Left lung (tissue), 14 donors: ENCODE data around the gene MEOX1. TPM values are rescaled to one million over a fixed set of nuclear protein-coding genes. Genes with fewer than 3 reads are reported as not detected.
A peak's percentile ranks its signal among the peaks of the same experiment; 100 is the strongest.

Experiments
- ATAC-seq: fragments of 200-7000 bp; cut with Tn5 transposase; one replicate; pipeline ENCODE4 v1.9.1; 2020; ENCODE audit warnings: moderate library complexity
- DNase-seq, 4 donors: peaks; one replicate each; pipeline ENCODE4 v3.0.0-alpha.2; 2013 to 2020
- H3K27ac ChIP-seq, 2 donors: fragments of 200-600 bp; sonication (generic) in 1 of 2; one replicate each; pipeline versions ENCODE4 v1.5.0 to v1.8.0; 2020 to 2021
- H3K27me3 ChIP-seq, 2 donors: fragments of 200-600 bp; sonication (generic) in 1 of 2; one replicate each; pipeline versions ENCODE4 v1.5.0 to v1.8.0; 2020 to 2021
- H3K36me3 ChIP-seq, 2 donors: fragments of 200-600 bp; sonication (generic) in 1 of 2; one replicate each; pipeline versions ENCODE4 v1.5.0 to v1.8.0; 2020 to 2021
- H3K4me1 ChIP-seq, 2 donors: fragments of 200-600 bp; one replicate each; pipeline ENCODE4 v1.8.0; 2021
- H3K4me3 ChIP-seq, 2 donors: fragments of 200-600 bp; sonication (generic) in 1 of 2; one replicate each; pipeline versions ENCODE4 v1.5.0 to v1.8.0; 2020 to 2021; ENCODE audit warnings: mild to moderate bottlenecking in 1 of 2
- H3K9me3 ChIP-seq, 2 donors: fragments of 200-600 bp; sonication (generic) in 1 of 2; one replicate each; pipeline versions ENCODE4 v1.5.0 to v1.8.0; 2020 to 2021
- intact Hi-C, 2 donors: fragments of 100-400 bp; cut with DNase I; formaldehyde crosslinking; loops; one replicate each; pipeline versions ENCODE4 v1.11.2 to v1.14.2; 2022
- long read RNA-seq, 12 donors: library from polyadenylated mRNA in 2 of 12; unstranded in 2 of 12; transcript quantifications; one replicate each; pipeline ENCODE4 v2.0.0 and lab custom pipeline, GENCODE V29; 2019 to 2026
- polyA plus RNA-seq, 6 donors: library from polyadenylated mRNA; unstranded; fragments of 120-200 nt; gene quantifications; one replicate each; pipeline ENCODE4 v1.2.1, GENCODE V29; 2013; ENCODE audit not compliant: insufficient read length in 6 of 6
- total RNA-seq, 2 donors: library from RNA; stranded (reverse); fragmentation: NEBNext Ultra II Directional; extraction: Animal tissue kit (Norgen Biotek cat#: 25700); gene quantifications; one replicate each; pipeline ENCODE4 v1.2.1, GENCODE V29; 2021
- TF ChIP-seq, protein P1 (sequence below), 2 donors: fragments of 200-600 bp; sonication (generic) in 1 of 2; IDR thresholded peaks; one replicate each; pipeline versions ENCODE4 v1.5.0 to v1.8.0; 2021; ENCODE audit warnings: antibody characterized with exemption in 2 of 2
- donor health status: DM: no; HTN: yes; CAD: no.
- donor health status: DM: no; HTN: no; CAD: no.

The MEOX1 gene
- total RNA-seq (1 to 10 TPM in 1 of 2 donors, under 1 TPM in 1; 0.29 to 1.5 TPM), polyA plus RNA-seq (under 1 TPM; 0.30 to 0.43 (median 0.36) TPM)
- long read RNA-seq, donor 1, partial matches to known transcripts = 0 of 1 reads
- long read RNA-seq, donor 1, other reads (novel, unspliced or antisense) = 0 of 1 reads
- long read RNA-seq, donor 2 = 0 reads
- long read RNA-seq, donor 3 = 0 reads
- long read RNA-seq, donor 4 = 0 reads
- long read RNA-seq, donor 5 = 0 reads
- long read RNA-seq, donor 6 = 0 reads
- long read RNA-seq, donor 7 = 0 reads
- long read RNA-seq, donor 8, partial matches to known transcripts = 0 of 1 reads
- long read RNA-seq, donor 8, other reads (novel, unspliced or antisense) = 0 of 1 reads
- long read RNA-seq, donor 9 = 0 reads
- long read RNA-seq, donor 10 = 0 reads
- long read RNA-seq, donor 11 = 0 reads
- long read RNA-seq, donor 12 = 0 reads

DNA sequence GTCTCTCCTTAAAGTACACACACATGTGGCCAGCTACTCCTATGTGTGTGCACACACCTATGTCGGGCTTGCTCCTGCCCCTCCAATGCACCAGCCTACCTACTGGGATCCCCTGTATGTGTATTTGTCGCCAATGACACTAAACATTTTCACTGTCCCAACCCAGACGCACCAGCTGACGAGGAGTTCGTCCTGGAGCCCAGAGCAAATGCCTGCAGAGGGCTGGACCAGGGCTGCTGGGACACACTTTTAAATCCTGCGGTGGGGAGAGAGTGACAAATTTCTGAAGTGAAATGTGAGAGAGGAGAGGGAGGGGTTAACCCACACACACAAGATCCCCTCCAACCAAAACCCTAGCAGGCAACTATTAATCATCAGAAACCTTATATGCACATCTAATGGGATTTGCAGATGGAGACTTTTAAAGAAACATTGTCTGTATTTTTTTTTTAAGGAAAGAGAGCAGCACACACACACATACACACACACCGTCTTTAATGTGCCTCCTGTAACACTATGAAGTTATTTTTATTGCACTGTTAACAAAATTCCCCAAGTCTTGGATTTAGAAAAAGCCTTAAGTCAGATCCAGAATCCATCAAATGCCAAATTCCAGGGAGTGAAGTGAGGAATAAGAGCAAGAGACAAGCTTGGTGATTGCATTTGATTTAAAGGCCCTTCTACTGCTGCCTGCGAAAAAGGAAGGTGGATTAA is at the start of gene MEOX1:
Gene MEOX1 (minus strand): TSS at position 224 of the 714 bp plus-strand sequence. CDS start 388 bp downstream, outside the sequence.
- TF ChIP-seq, protein P1, sequence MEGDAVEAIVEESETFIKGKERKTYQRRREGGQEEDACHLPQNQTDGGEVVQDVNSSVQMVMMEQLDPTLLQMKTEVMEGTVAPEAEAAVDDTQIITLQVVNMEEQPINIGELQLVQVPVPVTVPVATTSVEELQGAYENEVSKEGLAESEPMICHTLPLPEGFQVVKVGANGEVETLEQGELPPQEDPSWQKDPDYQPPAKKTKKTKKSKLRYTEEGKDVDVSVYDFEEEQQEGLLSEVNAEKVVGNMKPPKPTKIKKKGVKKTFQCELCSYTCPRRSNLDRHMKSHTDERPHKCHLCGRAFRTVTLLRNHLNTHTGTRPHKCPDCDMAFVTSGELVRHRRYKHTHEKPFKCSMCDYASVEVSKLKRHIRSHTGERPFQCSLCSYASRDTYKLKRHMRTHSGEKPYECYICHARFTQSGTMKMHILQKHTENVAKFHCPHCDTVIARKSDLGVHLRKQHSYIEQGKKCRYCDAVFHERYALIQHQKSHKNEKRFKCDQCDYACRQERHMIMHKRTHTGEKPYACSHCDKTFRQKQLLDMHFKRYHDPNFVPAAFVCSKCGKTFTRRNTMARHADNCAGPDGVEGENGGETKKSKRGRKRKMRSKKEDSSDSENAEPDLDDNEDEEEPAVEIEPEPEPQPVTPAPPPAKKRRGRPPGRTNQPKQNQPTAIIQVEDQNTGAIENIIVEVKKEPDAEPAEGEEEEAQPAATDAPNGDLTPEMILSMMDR (IDR thresholded peaks at IDR 0.05) = no peak
- Histone ChIP-seq H3K27me3 (peaks cover 0 to 6% of the 10 kb centered on the region in 2 donors), H3K36me3 (no peaks in the 10 kb centered on the region), H3K4me3 (no peak within 1 kb of the TSS), H3K4me1 (no peaks in the 10 kb centered on the region), H3K9me3 (no peaks in the 10 kb centered on the region), H3K27ac (no peak within 1 kb of the TSS)
- DNase-seq (peak in 2 of 4 donors; percentile 20 to 45), ATAC-seq (no peak)
- intact Hi-C loops = no loop called here

DNA sequence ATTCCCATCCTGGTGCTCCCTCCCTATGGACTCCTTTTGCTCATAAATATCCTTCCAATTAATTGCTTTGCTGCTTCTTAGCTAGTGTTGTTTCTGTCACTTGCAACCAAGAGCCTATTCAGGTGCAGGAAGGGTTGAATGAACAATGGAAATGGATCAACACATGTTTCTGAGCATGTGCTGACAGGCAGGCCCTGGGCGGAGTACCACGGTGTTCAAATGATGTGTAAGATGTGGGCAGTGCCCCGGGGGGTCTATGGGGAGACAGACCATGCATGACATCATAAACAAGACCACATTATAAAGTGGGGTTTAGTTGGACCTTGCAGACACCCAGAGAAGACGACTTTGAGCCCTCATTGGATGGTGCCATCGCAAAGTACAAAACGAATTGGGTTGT is 48.4 kb upstream of the MEOX1 start:
- DNase-seq (no peak), ATAC-seq (no peak)
- peaks cover 4 to 23% of the 10 kb centered on the region in 2 donors for H3K4me1 ChIP-seq
- H3K36me3 ChIP-seq = no peaks in the 10 kb centered on the region
- H3K9me3 ChIP-seq = no peaks in the 10 kb centered on the region
- TF ChIP-seq, protein P1 (IDR thresholded peaks at IDR 0.05) = no peak
- intact Hi-C loops = no loop called here
- H3K27me3 ChIP-seq = peaks cover 0 to 46% of the 10 kb centered on the region in 2 donors
- no peak overlapping the region for H3K27ac ChIP-seq
- no peak overlapping the region for H3K4me3 ChIP-seq

DNA sequence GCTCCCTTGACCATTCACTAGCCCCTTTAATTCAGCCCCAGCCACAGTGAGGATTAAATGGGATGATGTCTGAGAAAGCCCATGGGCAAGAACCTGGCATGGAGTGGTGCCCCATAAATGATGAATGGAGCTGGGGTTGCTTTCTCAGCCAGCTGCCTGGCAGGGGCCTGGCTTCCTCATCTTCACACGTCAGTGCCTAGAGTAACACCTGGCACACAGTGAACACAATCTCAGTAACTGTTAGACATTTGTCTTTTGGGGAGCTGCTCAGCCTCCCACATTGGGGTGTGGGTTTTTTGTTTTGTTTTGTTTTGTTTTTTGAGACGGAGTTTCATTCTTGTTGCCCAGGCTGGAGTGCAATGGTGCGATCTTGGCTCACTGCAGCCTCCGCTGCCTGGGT is 47.5 kb upstream of the MEOX1 start:
- no peak overlapping the region for H3K27ac ChIP-seq
- no peak for ATAC-seq

DNA sequence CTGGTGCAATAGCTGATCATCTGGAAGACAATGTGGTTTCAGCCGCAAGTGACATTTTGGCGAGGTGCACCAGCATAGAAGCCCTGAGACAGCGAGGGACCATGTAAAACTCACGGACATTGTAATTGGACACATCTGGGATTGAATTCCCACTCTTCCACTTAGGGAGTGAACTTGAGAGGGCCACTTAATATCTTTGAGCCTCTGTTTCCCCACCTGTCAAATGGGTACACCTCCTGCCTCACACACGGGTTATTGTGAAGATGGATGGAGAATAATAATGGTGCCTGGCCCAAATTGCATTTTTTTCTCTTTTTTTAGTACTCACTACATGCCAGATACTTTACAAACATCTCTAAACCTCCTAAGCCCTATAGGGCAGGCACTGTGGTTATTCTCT is 45.5 kb upstream of the MEOX1 start:
- DNase-seq = no peak
- peaks cover 0 to 17% of the 10 kb centered on the region in 2 donors for H3K27me3 ChIP-seq
- H3K4me1 ChIP-seq = no peaks in the 10 kb centered on the region
- ATAC-seq = no peak
- no peaks in the 10 kb centered on the region for H3K9me3 ChIP-seq
- TF ChIP-seq, protein P1 (IDR thresholded peaks at IDR 0.05) = no peak
- no peak overlapping the region for H3K4me3 ChIP-seq
- H3K27ac ChIP-seq = no peak overlapping the region
- no peaks in the 10 kb centered on the region for H3K36me3 ChIP-seq
- intact Hi-C loops = no loop called here

More for the DNA sequence above, 47.5 kb upstream of the MEOX1 start:
- Histone ChIP-seq H3K27me3 (peaks cover 0 to 37% of the 10 kb centered on the region in 2 donors), H3K4me1 (peaks cover 3 to 17% of the 10 kb centered on the region in 2 donors), H3K36me3 (no peaks in the 10 kb centered on the region), H3K4me3 (no peak overlapping the region), H3K9me3 (no peaks in the 10 kb centered on the region)
- TF ChIP-seq, protein P1 (IDR thresholded peaks at IDR 0.05) = no peak
- intact Hi-C loops = no loop called here
- DNase-seq = no peak

DNA sequence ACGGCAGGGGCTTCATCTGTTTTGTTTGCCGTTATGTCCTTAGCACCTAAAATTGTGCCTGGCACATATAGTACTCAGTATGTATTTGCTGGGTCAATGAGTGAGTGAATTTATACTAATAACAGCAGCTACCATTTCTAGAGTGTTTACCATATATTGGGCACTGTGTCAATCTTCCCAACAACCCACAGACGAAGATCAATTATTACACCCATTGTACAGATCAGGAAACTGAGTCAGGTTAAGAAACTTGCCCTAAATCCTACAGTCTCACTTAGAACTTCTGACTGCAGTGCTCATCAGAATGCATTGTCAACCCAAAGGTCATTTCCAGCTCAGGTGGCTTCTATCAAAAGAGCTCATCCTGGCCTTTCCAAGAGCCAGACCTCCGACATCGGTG is 44.5 kb upstream of the MEOX1 start:
- TF ChIP-seq, protein P1 (IDR thresholded peaks at IDR 0.05) = no peak
- DNase-seq (no peak), ATAC-seq (no peak)
- Histone ChIP-seq H3K9me3 (no peaks in the 10 kb centered on the region), H3K27ac (no peak overlapping the region), H3K27me3 (peaks cover 0 to 8% of the 10 kb centered on the region in 2 donors), H3K4me1 (peaks cover 0 to under 1% of the 10 kb centered on the region in 2 donors), H3K4me3 (no peak overlapping the region), H3K36me3 (no peaks in the 10 kb centered on the region)
- intact Hi-C loops = no loop called here
